HG03280 (cell line): ENCODE results near the gene CYFIP1.
A peak's percentile ranks its signal among the peaks of the same experiment; 100 is the strongest.
"Not testable (repeated sequence)": the region's sequence is repeated elsewhere in the genome, so short reads cannot be mapped to it uniquely, and the experiment has no call there.

ENCODE experiments used
- ATAC-seq: cut with Tn5 transposase; IDR thresholded peaks from one replicate; pipeline ENCODE4 v1.9.1; 2021; ENCODE audit warnings: mild to moderate bottlenecking, moderate library complexity; ENCODE audit not compliant: unreplicated experiment

CYFIP1 gene

GRCh38 chr15:22980189-22981050, at the start of gene CYFIP1:
Gene CYFIP1, minus strand, starts transcription at chr15:22980368. Its CDS starts 33,083 bp downstream, at chr15:22947285.
- peak; percentile 48 for ATAC-seq

- ATAC-seq, result no peak
Observed at GRCh38 chr15:23026218-23026617, 46.0 kb upstream of the CYFIP1 start.

GRCh38 chr15:23022156-23022555, 42.0 kb upstream of the CYFIP1 start:
- ATAC-seq, result no peak

- no peak for ATAC-seq
Observed at GRCh38 chr15:23014394-23015000, 34.3 kb upstream of the CYFIP1 start.

- no peak for ATAC-seq
Observed at GRCh38 chr15:23013681-23014080, 33.5 kb upstream of the CYFIP1 start.

GRCh38 chr15:23012616-23013015, 32.4 kb upstream of the CYFIP1 start:
- not testable (repeated sequence) for ATAC-seq

GRCh38 chr15:23003736-23004135, 23.6 kb upstream of the CYFIP1 start:
- ATAC-seq, result no peak

GRCh38 chr15:23002920-23003319, 22.8 kb upstream of the CYFIP1 start:
- ATAC-seq, result no peak

GRCh38 chr15:22995795-22996194, 15.6 kb upstream of the CYFIP1 start:
- no peak for ATAC-seq

- no peak for ATAC-seq
Observed at GRCh38 chr15:22992024-22992326, 11.8 kb upstream of the CYFIP1 start.

GRCh38 chr15:22989576-22990477, 9.7 kb upstream of the CYFIP1 start:
- ATAC-seq, result no peak

- ATAC-seq, result no peak
Observed at GRCh38 chr15:22988811-22989210, 8.6 kb upstream of the CYFIP1 start.

GRCh38 chr15:22981931-22982330, 1.8 kb upstream of the CYFIP1 start:
- ATAC-seq, result not testable (repeated sequence)

GRCh38 chr15:22981051-22981840, 1.1 kb upstream of the CYFIP1 start:
- no peak for ATAC-seq

GRCh38 chr15:22979238-22980188, 655 bp downstream of the CYFIP1 start:
- peak; percentile 57 for ATAC-seq

GRCh38 chr15:22978691-22979237, 1.4 kb downstream of the CYFIP1 start:
- peak; percentile 24 for ATAC-seq

GRCh38 chr15:22974745-22975144, 5.4 kb downstream of the CYFIP1 start:
- no peak for ATAC-seq

- ATAC-seq, result no peak
Observed at GRCh38 chr15:22973987-22974386, 6.2 kb downstream of the CYFIP1 start.

GRCh38 chr15:22973286-22973685, 6.9 kb downstream of the CYFIP1 start:
- no peak for ATAC-seq
